GM18868 (cell line): ENCODE data around the gene EMC8.
"Not testable (repeated sequence)": the region's sequence is repeated elsewhere in the genome, so short reads cannot be mapped to it uniquely, and the experiment has no call there.

ENCODE experiments used
- ATAC-seq: cut with Tn5 transposase; IDR thresholded peaks from one replicate; pipeline ENCODE4 v1.9.1; 2021; ENCODE audit warnings: mild to moderate bottlenecking, moderate library complexity; ENCODE audit not compliant: unreplicated experiment

Gene EMC8

DNA sequence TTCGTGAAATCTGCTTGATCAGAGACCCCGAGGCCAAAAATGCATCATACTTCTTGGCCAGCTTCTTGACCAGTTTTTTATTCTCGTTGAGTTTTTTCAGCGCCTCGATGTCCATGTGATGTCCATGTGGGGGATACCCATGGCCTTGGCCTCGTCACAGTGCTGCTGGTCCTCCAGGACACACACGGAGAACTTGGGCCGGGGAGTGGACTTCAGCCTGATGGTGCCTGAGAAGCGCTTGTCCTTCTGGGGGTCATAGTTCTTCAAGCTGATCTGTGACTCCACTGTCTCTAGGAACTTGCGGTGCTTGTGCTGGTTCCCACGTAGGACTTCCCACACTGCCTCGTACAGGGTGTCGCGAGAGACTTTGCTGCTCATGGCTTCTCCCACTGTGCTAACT lies 16.8 kb upstream of the EMC8 start:
- no peak for ATAC-seq

DNA sequence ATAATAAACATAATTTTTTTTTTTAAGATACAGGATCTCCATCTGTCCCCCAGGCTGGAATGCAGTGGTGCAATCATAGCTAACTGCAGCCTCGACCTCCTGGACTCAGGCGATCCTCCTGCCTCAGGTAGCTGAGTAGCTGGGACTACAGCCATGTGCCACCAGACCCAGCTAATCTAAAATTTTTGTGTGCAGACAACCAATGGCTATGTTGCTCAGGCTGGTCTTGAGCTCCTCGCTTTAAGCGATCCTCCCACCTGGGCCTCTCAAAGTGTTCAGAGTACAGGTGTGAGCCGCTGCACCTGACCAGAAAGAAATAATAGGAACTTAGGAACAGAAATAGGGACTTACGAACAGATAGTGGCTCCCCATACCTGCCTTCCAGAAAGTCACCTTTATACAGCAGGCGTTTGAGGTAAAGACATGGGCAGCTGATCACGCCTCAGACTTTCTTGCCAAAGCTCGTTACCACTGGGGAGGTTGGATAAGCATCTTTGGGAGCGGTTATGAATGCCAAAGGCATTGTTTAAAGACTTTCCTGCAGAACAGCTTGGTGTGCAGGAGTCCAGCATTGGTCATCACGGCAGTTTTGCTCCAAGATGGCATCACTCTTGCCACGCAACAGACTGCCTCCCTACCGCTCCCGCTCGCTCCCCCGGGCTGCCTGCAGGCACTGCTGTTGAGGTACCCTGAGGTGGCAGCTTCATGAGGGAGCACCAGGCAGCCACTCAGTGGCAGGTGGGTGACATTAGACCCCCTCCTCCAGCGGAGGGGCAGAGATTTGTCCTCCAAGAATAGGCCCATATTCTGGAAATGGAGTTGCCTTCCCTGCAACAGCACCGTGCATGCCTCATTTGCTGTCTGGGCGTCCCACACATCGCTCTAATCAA lies 13.7 kb upstream of the EMC8 start:
- no peak for ATAC-seq

DNA sequence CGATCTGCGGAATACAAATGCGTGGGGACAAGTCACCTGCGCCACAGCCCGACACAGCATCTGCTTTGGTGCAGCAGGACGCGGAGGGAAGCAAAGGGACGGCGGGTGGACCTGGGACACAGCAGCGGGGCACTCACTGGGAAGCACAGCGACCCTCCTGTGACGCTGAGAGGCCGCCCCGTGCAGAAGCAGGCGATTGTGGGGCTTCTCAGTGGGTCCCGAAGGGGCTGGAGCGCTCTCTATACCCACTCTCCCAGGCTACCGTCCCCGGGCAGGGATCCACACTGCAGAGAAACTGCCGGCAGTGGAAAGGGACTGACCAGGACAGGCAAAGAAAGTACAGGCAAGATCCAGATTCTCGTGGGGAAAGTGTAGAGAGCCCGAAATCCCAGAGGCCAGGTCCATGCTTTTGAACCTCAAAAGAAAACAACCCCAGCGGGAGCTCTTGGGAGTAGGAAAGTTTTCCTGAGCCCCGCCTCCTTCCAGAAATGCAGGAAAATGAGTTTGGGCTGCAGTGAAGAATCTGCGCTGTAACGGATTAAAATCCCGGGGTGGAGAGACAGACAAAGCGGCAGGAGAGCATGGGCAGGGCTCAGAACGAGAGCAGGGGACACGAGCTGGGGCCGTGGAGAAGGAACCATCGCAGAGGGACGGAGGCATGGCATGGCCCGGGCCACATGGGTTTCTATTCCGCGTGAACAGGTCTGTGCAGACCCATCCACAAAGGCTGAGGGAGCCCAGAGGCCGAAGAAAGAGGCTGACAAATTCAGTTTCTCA lies 12.9 kb upstream of the EMC8 start:
- ATAC-seq: no peak

DNA sequence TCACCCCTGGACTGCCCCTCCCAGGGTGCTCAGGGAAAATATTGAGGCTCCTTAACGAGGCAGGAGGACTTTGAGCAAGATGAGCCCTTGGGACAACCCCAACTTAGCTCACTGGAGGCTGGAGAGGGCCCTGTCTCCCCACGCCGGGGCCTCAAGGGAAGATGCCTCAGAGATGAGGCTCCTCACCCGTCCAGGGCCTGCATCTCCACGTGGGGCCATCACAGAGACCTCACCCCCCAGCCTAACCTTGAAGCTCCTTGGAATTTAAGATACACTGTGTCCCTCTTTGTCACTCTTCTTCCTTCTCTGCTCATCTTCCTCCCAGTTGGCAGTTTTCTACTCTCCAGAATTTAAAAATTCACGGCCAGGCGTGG lies 11.4 kb upstream of the EMC8 start:
- ATAC-seq: no peak

DNA sequence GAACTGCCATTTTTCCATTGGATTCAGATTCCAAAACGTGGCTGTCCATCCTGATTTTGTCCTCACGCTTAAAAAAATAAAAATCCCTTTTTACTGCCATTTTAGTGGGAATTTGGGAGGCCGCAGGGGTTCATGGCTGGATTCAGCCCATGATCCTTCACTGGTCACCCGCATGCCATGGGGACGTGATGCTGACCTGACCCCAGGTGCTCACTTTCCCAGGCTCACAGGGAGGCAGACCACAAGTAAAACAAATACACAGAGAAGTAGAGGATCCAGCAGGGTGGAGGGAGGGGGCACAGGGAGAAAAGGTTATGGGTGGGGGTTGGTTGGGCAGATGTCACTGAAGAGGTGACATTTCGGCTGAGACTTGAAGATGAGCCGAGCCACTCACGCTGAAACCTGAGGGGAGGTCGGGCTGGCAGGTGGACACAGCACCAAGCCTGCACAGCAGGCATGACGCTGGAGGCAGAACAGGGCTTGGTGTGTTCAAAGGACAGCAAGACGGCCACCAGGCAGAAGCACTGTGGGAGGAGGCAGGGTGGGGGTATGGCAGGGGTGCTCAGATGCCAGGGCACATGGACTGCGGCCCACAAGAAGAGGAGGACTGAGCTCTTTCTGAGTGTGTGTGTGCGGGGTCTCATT lies 10.9 kb upstream of the EMC8 start:
- no peak for ATAC-seq

DNA sequence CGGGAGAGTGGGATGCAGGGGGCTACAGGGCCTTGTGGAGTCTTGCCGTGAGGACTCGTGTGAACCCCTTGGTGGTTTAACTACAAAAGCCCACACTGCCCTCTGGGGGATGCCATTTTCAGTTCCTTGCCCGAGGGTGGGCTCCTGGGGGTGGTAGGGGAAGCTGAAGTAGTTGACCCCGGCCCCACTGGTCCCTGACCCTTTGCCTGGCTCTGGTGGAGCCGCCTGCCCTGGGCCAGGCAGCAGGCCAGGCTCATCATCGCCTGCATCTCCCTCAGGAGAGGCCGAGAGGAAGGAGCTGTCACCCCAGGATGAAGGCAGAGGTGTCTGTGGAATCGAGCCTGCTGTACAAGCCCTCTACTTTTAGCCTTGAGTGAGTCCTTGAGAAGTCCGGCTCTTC lies 10.3 kb upstream of the EMC8 start:
- ATAC-seq: no peak

DNA sequence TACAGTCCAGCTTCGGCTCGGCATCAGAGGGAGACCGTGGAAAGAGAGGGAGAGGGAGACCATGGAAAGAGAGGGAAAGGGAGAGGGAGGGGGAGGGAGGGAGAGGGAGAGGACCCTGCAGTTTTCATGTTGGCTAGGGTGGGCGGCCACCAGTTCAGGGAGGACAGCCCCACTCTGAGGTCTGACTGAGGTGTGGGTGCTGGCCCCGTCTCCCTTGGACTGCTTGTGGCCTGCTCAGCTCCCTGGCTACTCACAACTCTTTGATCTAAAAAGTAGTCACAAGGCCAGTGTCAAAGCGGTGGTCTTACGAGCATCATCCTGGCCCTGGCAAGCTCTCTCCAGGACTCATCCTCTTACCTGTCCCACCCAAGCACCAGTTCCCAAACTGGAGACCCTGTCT lies 9.6 kb upstream of the EMC8 start:
- ATAC-seq: no peak

DNA sequence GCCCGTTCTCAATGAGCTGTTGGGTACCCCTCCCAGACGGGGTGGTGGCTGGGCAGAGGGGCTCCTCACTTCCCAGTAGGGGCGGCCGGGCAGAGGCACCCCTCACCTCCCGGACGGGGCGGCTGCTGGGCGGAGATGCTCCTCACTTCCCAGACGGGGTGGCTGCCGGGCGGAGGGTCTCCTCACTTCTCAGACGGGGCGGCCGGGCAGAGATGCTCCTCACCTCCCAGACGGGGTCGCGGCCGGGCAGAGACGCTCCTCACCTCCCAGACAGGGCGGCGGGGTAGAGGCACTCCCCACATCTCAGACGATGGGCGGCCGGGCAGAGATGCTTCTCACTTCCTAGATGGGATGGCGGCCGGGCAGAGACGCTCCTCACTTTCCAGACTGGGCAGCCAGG lies 8.8 kb upstream of the EMC8 start:
- ATAC-seq: not testable (repeated sequence)

DNA sequence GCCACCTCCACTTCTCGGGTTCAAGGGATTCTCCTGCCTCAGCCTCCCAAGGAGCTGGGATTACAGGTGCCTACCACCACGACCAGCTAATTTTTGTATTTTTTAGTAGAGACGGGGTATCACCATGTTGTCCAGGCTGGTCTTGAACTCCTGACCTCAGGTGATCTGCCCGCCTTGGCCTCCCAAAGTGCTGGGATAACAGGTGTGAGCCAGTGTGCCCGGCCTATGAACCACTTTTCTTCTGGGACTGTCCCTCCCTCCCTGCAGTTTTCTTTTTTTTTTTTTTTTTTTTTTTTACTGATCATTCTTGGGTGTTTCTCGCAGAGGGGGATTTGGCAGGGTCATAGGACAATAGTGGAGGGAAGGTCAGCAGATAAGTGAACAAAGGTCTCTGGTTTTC lies 8.0 kb upstream of the EMC8 start:
- not testable (repeated sequence) for ATAC-seq

DNA sequence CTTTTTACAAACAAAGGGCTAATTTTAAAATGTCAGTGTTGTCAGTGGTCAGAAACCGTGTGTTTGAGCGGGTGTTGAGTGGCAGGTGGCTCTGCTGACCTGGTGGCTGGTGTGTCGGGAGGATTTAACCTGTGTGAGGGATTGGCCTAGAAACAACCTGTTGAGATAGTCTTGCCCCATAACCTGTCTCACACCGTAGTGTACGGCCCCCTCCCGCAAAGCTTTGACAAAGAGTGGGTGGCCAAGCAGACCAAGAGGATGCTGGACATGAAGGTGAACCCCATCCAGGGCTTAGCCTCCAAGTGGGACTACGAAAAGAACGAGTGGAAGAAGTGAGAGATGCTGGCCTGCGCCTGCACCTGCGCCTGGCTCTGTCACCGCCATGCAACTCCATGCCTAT lies 7.2 kb upstream of the EMC8 start:
- no peak for ATAC-seq

DNA sequence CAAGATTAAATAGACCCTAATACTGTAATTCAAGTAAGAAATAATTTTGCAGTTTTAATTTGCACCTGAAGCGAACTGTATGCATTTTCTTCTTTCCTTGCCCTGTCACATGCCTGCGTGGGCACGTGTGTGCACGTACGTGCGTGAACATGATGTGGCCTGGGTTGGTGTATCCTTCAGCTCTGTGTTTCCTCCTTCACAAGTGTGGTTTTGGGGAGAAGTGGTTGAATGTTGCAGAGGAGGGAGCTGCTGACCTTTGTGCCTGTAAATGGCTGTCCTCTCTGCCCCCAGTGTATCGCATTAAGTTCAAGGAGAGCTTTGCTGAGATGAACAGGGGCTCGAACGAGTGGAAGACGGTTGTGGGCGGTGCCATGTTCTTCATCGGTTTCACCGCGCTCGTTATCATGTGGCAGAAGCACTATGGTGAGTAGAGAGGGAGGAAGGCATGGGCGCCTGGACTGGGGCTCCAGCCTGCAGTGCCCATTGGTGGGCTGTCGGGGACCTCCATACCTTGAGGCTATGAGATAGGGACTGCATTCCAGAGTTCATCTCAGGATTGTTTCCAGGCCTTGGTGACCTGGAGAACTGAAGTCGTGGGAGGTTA lies 6.2 kb upstream of the EMC8 start:
- ATAC-seq: no peak

DNA sequence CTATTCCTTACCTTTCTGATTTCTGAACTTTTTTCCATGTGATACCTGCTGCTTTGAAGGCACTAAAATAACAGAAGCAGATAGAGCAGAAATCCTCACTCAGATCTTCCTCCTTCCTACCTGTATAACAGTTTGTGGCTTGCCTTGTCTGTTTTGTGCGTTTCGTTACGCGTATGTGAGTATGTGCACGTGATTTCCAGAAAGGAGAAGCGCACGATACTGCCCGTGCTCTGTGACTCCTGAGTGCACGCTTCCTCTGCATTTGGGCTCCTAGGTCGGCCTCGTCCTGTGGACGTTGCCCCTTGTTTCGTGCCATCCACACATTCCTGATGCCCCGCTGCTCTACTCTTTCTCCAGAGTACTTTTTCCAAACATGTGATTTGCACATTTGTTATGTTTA lies 4.2 kb upstream of the EMC8 start:
- no peak for ATAC-seq

DNA sequence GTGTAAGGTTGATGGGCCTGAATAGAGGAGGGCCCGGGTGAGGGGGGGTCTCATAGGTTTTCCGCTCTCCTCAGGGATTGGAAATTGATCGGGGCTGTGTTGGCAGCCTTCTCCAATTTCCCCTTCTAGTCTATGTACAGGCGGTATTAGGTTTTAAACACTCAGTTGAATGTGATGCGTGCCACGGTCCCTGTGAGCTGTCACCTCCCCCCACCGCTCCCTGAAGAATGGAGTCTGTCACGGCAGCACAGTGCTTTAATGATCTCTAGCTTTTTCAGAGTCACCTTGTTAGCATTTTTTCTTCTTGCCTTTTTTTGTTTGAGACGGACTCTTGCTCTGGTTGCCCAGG lies 951 bp upstream of the EMC8 start:
- peak; percentile 21 for ATAC-seq

DNA sequence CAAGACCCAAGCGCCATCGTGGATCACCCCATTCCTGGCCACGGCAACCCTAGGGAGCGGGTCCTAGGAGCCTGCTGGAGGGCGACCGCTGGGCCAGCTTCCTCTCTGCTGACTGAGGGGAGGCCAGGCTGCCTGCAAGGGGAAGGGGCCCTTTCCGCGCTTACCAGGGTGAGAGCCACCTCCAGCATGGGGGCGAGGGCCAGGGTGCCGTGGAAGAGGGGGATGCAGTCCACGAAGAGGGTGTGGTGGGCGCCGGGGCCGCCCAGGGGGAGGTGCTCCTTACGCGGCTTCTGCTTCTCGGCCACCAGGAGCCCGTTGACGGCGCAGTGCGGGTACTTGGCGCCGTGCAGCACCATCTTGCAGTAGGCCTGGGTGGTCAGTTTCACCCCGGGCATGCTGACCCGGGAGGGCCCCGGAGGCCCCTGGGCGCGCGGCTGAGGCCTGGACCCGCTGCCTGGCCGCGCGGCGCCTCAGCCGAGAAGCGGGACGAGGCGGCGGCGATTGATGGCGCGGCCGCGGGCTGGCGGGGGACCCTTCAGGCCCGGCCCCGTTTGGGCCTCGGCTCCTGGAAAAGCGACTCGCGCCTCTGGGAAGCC lies 345 bp downstream of the EMC8 start:
- peak; percentile 19 for ATAC-seq

DNA sequence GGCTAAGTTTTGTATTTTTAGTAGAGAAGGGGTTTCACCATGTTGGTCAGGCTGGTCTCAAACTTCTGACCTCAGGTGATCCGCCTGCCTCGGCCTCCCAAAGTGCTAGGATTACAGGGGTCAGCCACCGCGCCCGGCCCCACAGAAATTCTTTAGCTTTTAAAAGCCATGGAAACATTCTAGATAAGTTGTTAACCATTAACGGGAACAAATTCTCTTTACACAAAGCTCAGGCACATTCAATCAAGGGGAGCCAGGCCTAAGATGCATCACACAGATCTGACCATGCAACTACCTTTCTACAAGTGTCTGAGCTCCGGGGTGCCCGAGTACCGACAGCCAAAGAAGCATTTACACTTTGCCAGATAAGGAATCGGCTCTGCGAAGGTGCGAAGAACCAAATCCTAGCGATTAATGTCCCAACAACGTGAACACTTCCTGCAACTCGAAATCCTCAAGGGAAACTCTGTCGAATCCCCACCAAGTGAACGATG lies 1.0 kb downstream of the EMC8 start:
- no peak for ATAC-seq

DNA sequence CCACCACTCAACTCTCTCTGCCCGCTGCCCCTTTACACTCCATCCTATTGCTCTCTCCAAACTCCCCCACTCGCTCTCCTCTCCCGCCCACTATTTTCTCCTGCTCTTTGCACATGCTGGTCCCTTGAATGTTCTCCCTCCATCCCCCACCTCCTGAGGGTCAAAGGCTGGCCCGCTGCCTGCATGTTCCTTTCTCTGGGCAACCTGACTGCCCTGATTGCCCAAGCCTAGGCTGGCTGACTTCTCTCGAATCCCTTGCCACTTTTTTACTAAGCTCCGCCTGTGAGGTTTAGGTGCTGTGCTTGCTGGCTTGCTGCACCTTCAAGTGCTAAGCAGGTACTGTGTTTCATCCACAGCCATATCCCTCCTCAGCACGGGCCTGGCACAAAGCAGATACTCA lies 2.7 kb downstream of the EMC8 start:
- no peak for ATAC-seq

DNA sequence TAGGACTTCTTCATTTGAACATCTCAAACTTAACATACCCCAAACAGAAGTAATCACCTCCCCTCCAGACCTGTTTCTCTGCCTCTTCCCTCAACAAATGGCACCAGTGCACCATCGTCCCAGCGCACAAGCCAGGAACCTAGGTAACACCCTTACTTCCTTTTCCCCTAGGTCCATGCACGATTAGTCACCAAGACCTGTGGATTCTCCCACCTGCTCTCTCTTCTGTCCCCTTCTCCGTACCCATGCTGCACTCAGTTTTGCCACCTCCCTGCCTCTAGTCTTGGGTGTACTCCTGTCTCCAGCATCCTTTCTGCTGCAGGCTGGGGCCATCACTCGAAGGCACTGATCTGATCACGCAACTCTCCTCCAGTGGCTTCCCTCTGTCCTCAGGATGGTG lies 3.2 kb downstream of the EMC8 start:
- ATAC-seq: no peak

DNA sequence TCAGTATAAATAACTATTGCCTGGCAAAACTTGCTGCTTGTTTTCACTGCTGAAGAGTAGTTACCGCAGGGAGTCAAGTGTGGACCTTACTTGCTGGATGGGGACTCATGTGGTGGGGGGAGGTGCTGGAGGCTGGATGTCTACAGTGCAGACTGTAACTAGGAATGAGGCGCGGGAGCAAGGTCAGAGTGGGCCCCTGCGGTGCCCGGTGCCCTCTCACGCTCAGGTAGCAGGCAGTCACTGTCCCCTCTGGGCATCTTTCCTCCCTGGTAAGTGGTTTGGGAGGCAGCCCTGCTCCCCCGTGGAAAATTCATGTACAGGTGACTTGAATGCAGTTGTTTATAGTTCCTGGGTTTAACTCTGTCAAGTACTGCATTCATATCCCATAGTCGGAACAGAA lies 4.6 kb downstream of the EMC8 start:
- no peak for ATAC-seq

DNA sequence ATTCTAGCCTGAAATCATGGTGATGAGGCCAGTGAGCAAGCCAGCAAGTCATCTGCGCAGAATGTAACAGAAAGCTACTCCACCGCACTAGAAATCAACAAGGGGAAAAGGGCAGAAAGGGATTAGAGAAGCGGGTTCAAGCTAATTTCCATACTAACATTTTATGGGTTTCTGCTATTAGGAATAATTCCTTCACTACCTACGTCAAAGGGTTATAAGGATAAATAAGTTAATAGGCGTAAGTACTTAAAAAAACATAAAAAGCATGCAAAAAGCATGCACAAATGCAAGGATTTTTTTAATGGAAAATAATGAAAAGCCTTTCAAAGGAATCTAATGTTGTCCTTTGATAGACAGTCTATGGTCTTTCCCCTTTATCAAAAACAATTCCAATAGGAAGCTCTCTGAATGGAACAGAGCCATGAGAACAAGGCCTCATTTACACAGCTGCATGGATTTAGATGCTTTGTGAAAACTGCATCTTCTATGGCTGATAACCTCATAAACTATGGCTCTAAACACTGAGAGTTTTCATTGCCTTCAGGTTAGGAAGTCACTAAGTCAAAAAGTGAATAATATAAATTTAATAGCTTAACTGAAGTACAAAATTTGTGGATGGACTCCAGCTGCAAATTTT lies 5.6 kb downstream of the EMC8 start:
- ATAC-seq: no peak

DNA sequence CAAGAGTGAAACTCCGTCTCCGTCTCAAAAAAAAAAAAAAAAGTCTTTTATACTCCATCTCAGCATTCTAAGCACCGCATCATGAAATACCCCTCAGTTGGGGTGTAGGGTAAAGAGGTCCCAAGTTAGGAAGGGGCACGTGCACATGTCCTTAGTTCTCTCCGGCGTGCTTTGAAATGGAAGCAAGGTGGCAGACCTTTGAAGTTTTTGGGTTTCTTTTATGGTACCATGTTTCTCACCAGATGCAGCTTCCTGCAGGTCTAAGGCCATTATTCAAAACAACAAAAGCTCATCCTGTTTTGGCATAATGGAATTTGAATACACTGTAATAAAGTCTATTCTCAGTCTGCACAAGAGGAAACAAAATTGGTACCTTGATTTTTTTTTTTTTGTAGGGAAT lies 9.6 kb downstream of the EMC8 start:
- ATAC-seq: no peak

DNA sequence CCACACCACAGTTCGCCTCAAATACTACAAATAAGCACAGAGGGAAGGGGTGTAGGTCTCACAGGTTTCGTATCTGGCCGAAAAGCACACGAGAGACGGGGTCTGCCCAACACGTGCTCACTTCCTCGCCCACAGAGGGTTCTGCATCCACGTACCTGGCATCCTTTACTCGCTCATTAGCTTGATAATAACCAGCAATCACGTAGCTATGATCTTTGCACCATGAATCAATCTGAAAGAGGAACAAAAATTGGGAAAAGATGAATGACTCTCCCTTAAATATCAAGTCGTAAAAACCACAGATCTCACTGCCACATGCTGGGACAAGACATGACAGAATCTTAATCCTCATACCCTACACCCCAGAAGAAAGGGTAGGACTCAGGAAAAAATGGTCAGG lies 10.5 kb downstream of the EMC8 start:
- no peak for ATAC-seq
